ENCODE measurements around the gene POU6F2. TPM values are rescaled to one million over a fixed set of nuclear protein-coding genes. Genes with fewer than 3 reads are reported as not detected.
"Not testable (repeated sequence)": the region's sequence is repeated elsewhere in the genome, so short reads cannot be mapped to it uniquely, and the experiment has no call there.

Gene POU6F2
- total RNA-seq, 5 donors from 2014 or later (not counting 1 experiment from before 2014, with no cell fraction given): not detected

- Mint-ChIP-seq H3K4me1 (no peaks in the 10 kb centered on the region), H3K27ac (no peak overlapping the region), H3K27me3 (no peaks in the 10 kb centered on the region), H3K9me3 (no peaks in the 10 kb centered on the region), H3K4me3 (no peak overlapping the region), H3K36me3 (no peaks in the 10 kb centered on the region)
- no peaks in the 10 kb centered on the region for H3K9me3 ChIP-seq
- no peaks in the 10 kb centered on the region for H3K27me3 ChIP-seq (replicated peaks in 1 of 2; ENCODE audit: control insufficient read depth in 2 of 2, extremely low read depth in 1 of 2, insufficient read depth in 2 of 2, low read length in 1 of 2)
- CTCF ChIA-PET: no interaction called here
- POLR2A ChIA-PET: no interaction called here
- WGBS (ENCODE audit: insufficient coverage): 68% methylated on average over 5 of the region's 6 CpGs
- H3K4me3 ChIP-seq (ENCODE audit: control insufficient read depth in 1 of 2, extremely low read depth in 1 of 2, low read length in 1 of 2): no peak overlapping the region
- H3K4me1 ChIP-seq (ENCODE audit: control insufficient read depth in 1 of 2, extremely low read depth in 1 of 2, insufficient read depth in 2 of 2, low read length in 2 of 2): no peaks in the 10 kb centered on the region
- H3K27ac ChIP-seq (ENCODE audit: low read length): no peak overlapping the region
- no peaks in the 10 kb centered on the region for H3K36me3 ChIP-seq (ENCODE audit: control insufficient read depth in 2 of 2, extremely low read depth in 1 of 2, insufficient read depth in 1 of 2, low read length in 1 of 2)
- ATAC-seq (replicated peaks in 1 of 4) (no peak), DNase-seq (no peak)
Observed at GRCh38 chr7:39005461-39005860, 27.8 kb downstream of the POU6F2 start.

- POLR2A ChIA-PET; H3K27me3 ChIP-seq (replicated peaks in 1 of 2; ENCODE audit: control insufficient read depth in 2 of 2, extremely low read depth in 1 of 2, insufficient read depth in 2 of 2, low read length in 1 of 2); H3K27ac ChIP-seq (ENCODE audit: low read length); H3K4me3 Mint-ChIP-seq; H3K4me3 ChIP-seq (ENCODE audit: control insufficient read depth in 1 of 2, extremely low read depth in 1 of 2, low read length in 1 of 2); H3K27me3 Mint-ChIP-seq; H3K9me3 ChIP-seq; CTCF ChIA-PET; H3K9me3 Mint-ChIP-seq; ATAC-seq (replicated peaks in 1 of 4); H3K36me3 ChIP-seq (ENCODE audit: control insufficient read depth in 2 of 2, extremely low read depth in 1 of 2, insufficient read depth in 1 of 2, low read length in 1 of 2); H3K27ac Mint-ChIP-seq; DNase-seq; H3K4me1 Mint-ChIP-seq; H3K4me1 ChIP-seq (ENCODE audit: control insufficient read depth in 1 of 2, extremely low read depth in 1 of 2, insufficient read depth in 2 of 2, low read length in 2 of 2); H3K36me3 Mint-ChIP-seq: not testable (repeated sequence)
- 100% methylated on average over 2 of the region's 34 CpGs for WGBS (ENCODE audit: insufficient coverage)
Observed at GRCh38 chr7:39013049-39013939, 35.6 kb downstream of the POU6F2 start.

GRCh38 chr7:39016609-39017008, 38.9 kb downstream of the POU6F2 start:
- ChIA-PET POLR2A (no interaction called here), CTCF (no interaction called here)
- no peaks in the 10 kb centered on the region for H3K4me1 ChIP-seq (ENCODE audit: control insufficient read depth in 1 of 2, extremely low read depth in 1 of 2, insufficient read depth in 2 of 2, low read length in 2 of 2)
- Mint-ChIP-seq H3K9me3 (no peaks in the 10 kb centered on the region), H3K4me1 (no peaks in the 10 kb centered on the region), H3K36me3 (no peaks in the 10 kb centered on the region), H3K27ac (no peak overlapping the region), H3K4me3 (no peak overlapping the region), H3K27me3 (no peaks in the 10 kb centered on the region)
- H3K9me3 ChIP-seq: no peaks in the 10 kb centered on the region
- DNase-seq (no peak), ATAC-seq (replicated peaks in 1 of 4) (no peak)
- 95% methylated on average over 7 of the region's 9 CpGs for WGBS (ENCODE audit: insufficient coverage)
- H3K4me3 ChIP-seq (ENCODE audit: control insufficient read depth in 1 of 2, extremely low read depth in 1 of 2, low read length in 1 of 2): no peak overlapping the region
- no peaks in the 10 kb centered on the region for H3K36me3 ChIP-seq (ENCODE audit: control insufficient read depth in 2 of 2, extremely low read depth in 1 of 2, insufficient read depth in 1 of 2, low read length in 1 of 2)
- H3K27me3 ChIP-seq (replicated peaks in 1 of 2; ENCODE audit: control insufficient read depth in 2 of 2, extremely low read depth in 1 of 2, insufficient read depth in 2 of 2, low read length in 1 of 2): no peaks in the 10 kb centered on the region
- H3K27ac ChIP-seq (ENCODE audit: low read length): no peak overlapping the region

- DNase-seq (no peak), ATAC-seq (replicated peaks in 1 of 4) (no peak)
- no peak overlapping the region for H3K27ac ChIP-seq (ENCODE audit: low read length)
- H3K4me3 ChIP-seq (ENCODE audit: control insufficient read depth in 1 of 2, extremely low read depth in 1 of 2, low read length in 1 of 2): no peak overlapping the region
- WGBS (ENCODE audit: insufficient coverage): 69% methylated on average over 4 of the region's 6 CpGs
- no peaks in the 10 kb centered on the region for H3K27me3 Mint-ChIP-seq
- no peak overlapping the region for H3K4me3 Mint-ChIP-seq
- H3K27ac Mint-ChIP-seq: no peak overlapping the region
- POLR2A ChIA-PET: no interaction called here
- no peaks in the 10 kb centered on the region for H3K36me3 Mint-ChIP-seq
- H3K9me3 Mint-ChIP-seq: peaks cover 0 to under 1% (median 0%) of the 10 kb centered on the region in 3 donors
- no peaks in the 10 kb centered on the region for H3K4me1 ChIP-seq (ENCODE audit: control insufficient read depth in 1 of 2, extremely low read depth in 1 of 2, insufficient read depth in 2 of 2, low read length in 2 of 2)
- no peaks in the 10 kb centered on the region for H3K27me3 ChIP-seq (replicated peaks in 1 of 2; ENCODE audit: control insufficient read depth in 2 of 2, extremely low read depth in 1 of 2, insufficient read depth in 2 of 2, low read length in 1 of 2)
- H3K4me1 Mint-ChIP-seq: no peaks in the 10 kb centered on the region
- no peaks in the 10 kb centered on the region for H3K9me3 ChIP-seq
- no peaks in the 10 kb centered on the region for H3K36me3 ChIP-seq (ENCODE audit: control insufficient read depth in 2 of 2, extremely low read depth in 1 of 2, insufficient read depth in 1 of 2, low read length in 1 of 2)
- CTCF ChIA-PET: no interaction called here
Observed at GRCh38 chr7:39017369-39017915, 39.7 kb downstream of the POU6F2 start.

GRCh38 chr7:39022796-39023195, 45.1 kb downstream of the POU6F2 start:
- Histone ChIP-seq H3K36me3 (ENCODE audit: control insufficient read depth in 2 of 2, extremely low read depth in 1 of 2, insufficient read depth in 1 of 2, low read length in 1 of 2) (no peaks in the 10 kb centered on the region), H3K27me3 (replicated peaks in 1 of 2; ENCODE audit: control insufficient read depth in 2 of 2, extremely low read depth in 1 of 2, insufficient read depth in 2 of 2, low read length in 1 of 2) (no peaks in the 10 kb centered on the region), H3K27ac (ENCODE audit: low read length) (no peak overlapping the region), H3K4me3 (ENCODE audit: control insufficient read depth in 1 of 2, extremely low read depth in 1 of 2, low read length in 1 of 2) (no peak overlapping the region), H3K4me1 (ENCODE audit: control insufficient read depth in 1 of 2, extremely low read depth in 1 of 2, insufficient read depth in 2 of 2, low read length in 2 of 2) (no peaks in the 10 kb centered on the region), H3K9me3 (no peaks in the 10 kb centered on the region)
- WGBS (ENCODE audit: insufficient coverage): no CpG with 5 or more reads among the region's 2 CpGs
- no peak for ATAC-seq (replicated peaks in 1 of 4)
- CTCF ChIA-PET: no interaction called here
- POLR2A ChIA-PET: no interaction called here
- no peaks in the 10 kb centered on the region for H3K27me3 Mint-ChIP-seq
- peaks cover 0 to 8% (median 8%) of the 10 kb centered on the region in 3 donors for H3K9me3 Mint-ChIP-seq
- no peak for DNase-seq
- H3K36me3 Mint-ChIP-seq: no peaks in the 10 kb centered on the region
- no peak overlapping the region for H3K27ac Mint-ChIP-seq
- no peak overlapping the region for H3K4me3 Mint-ChIP-seq
- no peaks in the 10 kb centered on the region for H3K4me1 Mint-ChIP-seq

- CTCF ChIA-PET: no interaction called here
- Histone ChIP-seq H3K27ac (ENCODE audit: low read length) (no peak overlapping the region), H3K27me3 (replicated peaks in 1 of 2; ENCODE audit: control insufficient read depth in 2 of 2, extremely low read depth in 1 of 2, insufficient read depth in 2 of 2, low read length in 1 of 2) (no peaks in the 10 kb centered on the region), H3K4me1 (ENCODE audit: control insufficient read depth in 1 of 2, extremely low read depth in 1 of 2, insufficient read depth in 2 of 2, low read length in 2 of 2) (no peaks in the 10 kb centered on the region), H3K4me3 (ENCODE audit: control insufficient read depth in 1 of 2, extremely low read depth in 1 of 2, low read length in 1 of 2) (no peak overlapping the region), H3K36me3 (ENCODE audit: control insufficient read depth in 2 of 2, extremely low read depth in 1 of 2, insufficient read depth in 1 of 2, low read length in 1 of 2) (no peaks in the 10 kb centered on the region), H3K9me3 (no peaks in the 10 kb centered on the region)
- WGBS (ENCODE audit: insufficient coverage): no CpG with 5 or more reads among the region's 4 CpGs
- no peak for ATAC-seq (replicated peaks in 1 of 4)
- POLR2A ChIA-PET: no interaction called here
- Mint-ChIP-seq H3K9me3 (peaks cover 0 to 7% (median 7%) of the 10 kb centered on the region in 3 donors), H3K36me3 (no peaks in the 10 kb centered on the region), H3K27ac (no peak overlapping the region), H3K4me3 (no peak overlapping the region), H3K4me1 (no peaks in the 10 kb centered on the region), H3K27me3 (peaks cover 0 to 3% of the 10 kb centered on the region in 2 donors)
- DNase-seq: no peak
Observed at GRCh38 chr7:39027491-39027890, 49.8 kb downstream of the POU6F2 start.

Measured in T-cell (primary cell).